ENCODE results near the gene TUBA8.
"Not testable (repeated sequence)": the region's sequence is repeated elsewhere in the genome, so short reads cannot be mapped to it uniquely, and the experiment has no call there.

The TUBA8 gene

DNA sequence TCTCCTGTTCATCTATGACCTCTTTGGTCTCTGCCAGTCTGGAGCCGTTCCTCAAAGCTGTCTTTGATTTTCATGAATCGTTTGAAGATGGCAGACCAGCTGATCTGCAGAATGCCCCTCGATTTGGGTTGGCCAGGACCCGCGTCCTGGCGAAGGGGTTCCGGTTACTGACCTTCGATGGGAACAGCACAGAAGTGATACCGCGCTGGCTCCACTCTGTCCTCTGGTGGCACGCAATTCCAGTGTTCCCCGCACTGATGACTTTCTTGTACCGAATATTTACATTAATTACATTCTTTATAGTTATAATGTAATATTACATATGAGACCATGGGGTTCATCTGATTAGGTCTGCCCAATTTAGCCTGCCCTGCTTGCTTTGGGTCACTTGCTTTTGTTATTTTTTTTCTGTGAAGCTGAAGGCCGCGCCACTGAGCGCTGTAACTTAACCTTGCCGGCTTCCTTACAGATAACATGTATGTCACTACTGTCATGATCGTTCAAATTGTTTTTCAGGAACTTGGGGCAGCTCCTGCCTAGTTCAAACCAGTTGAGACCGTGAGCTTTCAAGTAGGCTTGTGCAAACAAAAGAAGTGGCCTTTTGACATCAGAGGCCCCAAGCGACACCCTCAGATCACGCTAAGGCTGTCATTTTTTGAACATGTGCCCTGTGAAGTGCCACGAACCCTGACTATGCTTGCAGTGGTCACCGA, 35.2 kb downstream of the TUBA8 start:
- Histone ChIP-seq H3K27ac (ENCODE audit: low read depth, low read length) (no peak overlapping the region), H3K4me3 (ENCODE audit: low read depth in 1 of 2, low read length in 2 of 2) (no peak overlapping the region)

DNA sequence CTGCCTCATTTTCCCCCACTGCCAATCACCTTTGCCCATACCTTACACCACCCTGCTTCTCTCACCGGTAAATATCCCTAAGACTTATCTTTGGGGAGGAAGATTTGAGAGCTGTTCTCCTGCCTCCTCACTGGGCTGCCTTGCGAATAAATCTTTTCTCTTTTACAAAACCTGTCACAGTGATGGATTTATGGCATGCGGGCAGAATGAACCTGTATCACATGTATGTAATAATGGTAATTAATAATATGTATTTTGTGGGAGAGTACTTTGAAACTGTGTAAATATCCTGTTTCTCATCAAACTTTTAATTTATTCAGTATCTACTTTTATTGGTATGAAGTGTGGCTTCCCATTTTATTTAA, 35.8 kb downstream of the TUBA8 start:
- H3K9me3 ChIP-seq (ENCODE audit: low read length): no peaks in the 10 kb centered on the region
- H3K4me3 ChIP-seq (ENCODE audit: low read depth in 1 of 2, low read length in 2 of 2): no peak overlapping the region
- H3K36me3 ChIP-seq (ENCODE audit: insufficient read depth, low read length): no peaks in the 10 kb centered on the region
- H3K27me3 ChIP-seq (ENCODE audit: control insufficient read depth in 1 of 2, insufficient read depth in 2 of 2, low read length in 2 of 2): no peaks in the 10 kb centered on the region
- no peaks in the 10 kb centered on the region for H3K4me1 ChIP-seq (ENCODE audit: insufficient read depth, low read length)
- no peak overlapping the region for H3K27ac ChIP-seq (ENCODE audit: low read depth, low read length)
- no peak overlapping the region for H3K9ac ChIP-seq (ENCODE audit: low read length)

More for the DNA sequence above, 35.2 kb downstream of the TUBA8 start:
- Histone ChIP-seq H3K9ac (ENCODE audit: low read length) (no peak overlapping the region), H3K27me3 (ENCODE audit: control insufficient read depth in 1 of 2, insufficient read depth in 2 of 2, low read length in 2 of 2) (no peaks in the 10 kb centered on the region), H3K9me3 (ENCODE audit: low read length) (no peaks in the 10 kb centered on the region), H3K36me3 (ENCODE audit: insufficient read depth, low read length) (no peaks in the 10 kb centered on the region), H3K4me1 (ENCODE audit: insufficient read depth, low read length) (no peaks in the 10 kb centered on the region)

DNA sequence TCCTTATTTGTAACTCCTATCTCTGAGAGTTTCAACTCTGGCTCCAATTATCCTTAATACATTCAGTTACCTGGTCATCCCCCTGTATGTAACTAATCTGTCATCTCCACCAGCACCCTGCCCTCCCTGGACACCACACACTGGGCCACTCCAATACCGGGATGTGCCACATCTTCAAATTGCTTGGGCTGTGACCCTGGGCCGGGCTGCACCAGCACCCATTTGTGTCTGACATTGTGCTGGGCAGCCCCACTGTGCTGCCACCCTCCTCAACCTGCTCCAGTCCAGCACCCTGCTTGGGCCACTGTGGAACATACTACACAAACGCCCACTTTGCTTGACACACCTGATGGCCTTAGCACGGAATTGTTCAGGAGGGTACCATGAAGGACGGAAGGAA, 37.2 kb downstream of the TUBA8 start:
- H3K27me3 ChIP-seq (ENCODE audit: control insufficient read depth in 1 of 2, insufficient read depth in 2 of 2, low read length in 2 of 2): no peaks in the 10 kb centered on the region
- no peaks in the 10 kb centered on the region for H3K9me3 ChIP-seq (ENCODE audit: low read length)
- H3K36me3 ChIP-seq (ENCODE audit: insufficient read depth, low read length): no peaks in the 10 kb centered on the region
- H3K9ac ChIP-seq (ENCODE audit: low read length): no peak overlapping the region
- no peak overlapping the region for H3K4me3 ChIP-seq (ENCODE audit: low read depth in 1 of 2, low read length in 2 of 2)
- H3K4me1 ChIP-seq (ENCODE audit: insufficient read depth, low read length): no peaks in the 10 kb centered on the region
- H3K27ac ChIP-seq (ENCODE audit: low read depth, low read length): no peak overlapping the region

DNA sequence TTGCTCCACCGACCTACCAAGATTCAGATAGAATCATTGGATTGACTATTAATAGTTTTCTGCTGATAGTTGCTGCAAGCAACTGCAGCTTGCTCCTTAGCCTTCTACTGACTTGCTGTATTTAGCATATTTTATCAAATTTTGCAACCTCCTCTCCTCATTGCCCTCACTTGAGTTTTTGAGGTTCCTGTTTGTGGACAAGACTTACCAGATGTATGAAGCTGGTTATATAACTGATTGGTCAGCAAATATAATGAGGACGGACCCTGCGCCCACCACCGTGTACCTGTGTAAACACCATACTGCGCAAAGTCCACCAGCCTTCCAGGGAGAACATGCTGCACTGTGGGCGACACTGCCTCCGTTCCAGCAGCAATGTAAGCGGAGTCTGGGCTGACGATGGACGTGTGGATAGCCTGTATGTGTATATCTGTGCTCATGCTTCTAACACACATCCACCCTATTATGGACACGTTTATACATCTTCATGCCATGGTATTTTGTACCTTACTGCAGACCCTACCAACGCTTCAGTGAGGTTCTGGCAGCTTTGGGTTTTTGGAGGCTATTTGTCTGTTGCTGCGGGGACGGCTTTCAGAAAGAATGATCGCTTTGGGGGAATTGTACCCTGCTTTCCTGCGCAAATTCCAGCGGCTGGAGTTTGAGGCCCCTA, 37.8 kb downstream of the TUBA8 start:
- Histone ChIP-seq H3K27ac (ENCODE audit: low read depth, low read length) (no peak overlapping the region), H3K9ac (ENCODE audit: low read length) (no peak overlapping the region), H3K9me3 (ENCODE audit: low read length) (no peaks in the 10 kb centered on the region)

DNA sequence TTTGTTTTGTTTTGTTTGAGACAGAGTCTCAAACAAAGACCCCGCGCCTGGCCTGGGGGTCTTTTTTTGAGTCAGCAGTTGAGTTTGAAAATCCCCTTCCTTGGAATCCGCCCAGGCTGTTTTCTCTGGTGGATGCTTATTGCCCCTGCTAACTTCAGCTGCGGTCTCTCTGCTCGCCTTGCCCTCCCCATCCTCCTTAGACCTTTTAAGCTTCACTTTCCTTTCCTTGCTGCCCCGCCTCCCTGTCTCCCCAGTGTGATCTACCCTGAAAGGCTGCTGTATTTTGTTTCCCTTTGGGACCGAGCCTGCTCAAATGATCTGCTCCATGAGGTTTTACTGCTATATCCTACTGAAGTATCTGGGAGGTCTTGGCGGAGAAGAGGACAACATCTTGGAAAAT, 41.9 kb downstream of the TUBA8 start:
- Histone ChIP-seq H3K4me3 (ENCODE audit: low read depth in 1 of 2, low read length in 2 of 2) (no peak overlapping the region), H3K27me3 (ENCODE audit: control insufficient read depth in 1 of 2, insufficient read depth in 2 of 2, low read length in 2 of 2) (no peaks in the 10 kb centered on the region), H3K27ac (ENCODE audit: low read depth, low read length) (no peak overlapping the region), H3K9me3 (ENCODE audit: low read length) (no peaks in the 10 kb centered on the region), H3K9ac (ENCODE audit: low read length) (no peak overlapping the region), H3K36me3 (ENCODE audit: insufficient read depth, low read length) (no peaks in the 10 kb centered on the region), H3K4me1 (ENCODE audit: insufficient read depth, low read length) (no peaks in the 10 kb centered on the region)

More for the DNA sequence above, 37.8 kb downstream of the TUBA8 start:
- no peaks in the 10 kb centered on the region for H3K27me3 ChIP-seq (ENCODE audit: control insufficient read depth in 1 of 2, insufficient read depth in 2 of 2, low read length in 2 of 2)
- no peaks in the 10 kb centered on the region for H3K4me1 ChIP-seq (ENCODE audit: insufficient read depth, low read length)
- H3K4me3 ChIP-seq (ENCODE audit: low read depth in 1 of 2, low read length in 2 of 2): no peak overlapping the region
- H3K36me3 ChIP-seq (ENCODE audit: insufficient read depth, low read length): no peaks in the 10 kb centered on the region

DNA sequence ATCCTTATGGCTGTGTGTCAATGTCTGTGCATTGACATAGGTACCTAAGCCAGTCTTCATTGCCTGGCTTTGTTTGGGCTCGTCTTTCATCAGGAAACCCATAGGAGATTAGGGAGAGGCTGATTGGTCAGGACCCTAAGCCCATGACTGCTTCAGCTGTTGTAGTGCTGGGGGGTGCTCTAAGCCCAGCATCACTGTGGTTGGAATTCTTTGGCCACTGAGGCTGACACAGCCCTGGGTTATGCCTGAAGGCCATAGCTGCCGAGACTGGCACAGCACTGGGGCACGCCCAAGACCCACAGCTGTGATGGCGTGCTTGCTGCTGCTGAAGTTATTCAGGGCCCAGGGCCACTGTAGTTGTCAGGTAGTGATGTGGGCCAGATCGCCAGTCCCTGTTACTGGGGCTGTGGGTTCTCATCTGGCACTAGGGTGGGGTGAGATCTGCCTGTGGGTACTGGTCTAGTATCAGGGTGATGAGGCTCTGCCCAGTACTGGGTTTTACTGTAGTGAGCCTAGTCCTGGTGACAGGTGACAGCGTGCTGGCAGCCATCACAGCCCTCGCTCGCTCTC, 44.3 kb downstream of the TUBA8 start:
- no peaks in the 10 kb centered on the region for H3K36me3 ChIP-seq (ENCODE audit: insufficient read depth, low read length)
- H3K4me3 ChIP-seq (ENCODE audit: low read depth in 1 of 2, low read length in 2 of 2): no peak overlapping the region
- H3K27ac ChIP-seq (ENCODE audit: low read depth, low read length): no peak overlapping the region
- H3K9me3 ChIP-seq (ENCODE audit: low read length): no peaks in the 10 kb centered on the region
- H3K27me3 ChIP-seq (ENCODE audit: control insufficient read depth in 1 of 2, insufficient read depth in 2 of 2, low read length in 2 of 2): no peaks in the 10 kb centered on the region
- no peak overlapping the region for H3K9ac ChIP-seq (ENCODE audit: low read length)
- H3K4me1 ChIP-seq (ENCODE audit: insufficient read depth, low read length): no peaks in the 10 kb centered on the region

DNA sequence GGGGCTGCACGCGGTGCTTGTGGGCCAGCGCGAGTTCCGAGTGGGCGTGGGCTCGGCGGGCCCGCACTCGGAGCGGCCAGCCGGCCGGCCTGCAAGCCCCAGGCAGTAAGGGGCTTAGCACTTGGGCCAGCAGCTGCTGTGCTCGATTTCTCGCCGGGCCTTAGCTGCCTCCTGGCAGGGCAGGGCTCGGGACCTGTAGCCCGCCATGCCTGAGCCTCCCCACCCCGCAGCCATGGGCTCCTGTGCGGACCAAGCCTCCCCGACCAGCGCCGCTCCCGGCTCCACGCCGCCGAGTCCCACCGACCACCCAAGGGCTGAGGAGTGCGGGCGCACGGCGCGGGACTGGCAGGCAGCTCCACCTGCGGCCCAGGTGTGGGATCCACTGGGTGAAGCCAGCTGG, 44.9 kb downstream of the TUBA8 start:
- H3K4me1 ChIP-seq (ENCODE audit: insufficient read depth, low read length); H3K4me3 ChIP-seq (ENCODE audit: low read depth in 1 of 2, low read length in 2 of 2); H3K9me3 ChIP-seq (ENCODE audit: low read length); H3K9ac ChIP-seq (ENCODE audit: low read length); H3K27ac ChIP-seq (ENCODE audit: low read depth, low read length); H3K36me3 ChIP-seq (ENCODE audit: insufficient read depth, low read length); H3K27me3 ChIP-seq (ENCODE audit: control insufficient read depth in 1 of 2, insufficient read depth in 2 of 2, low read length in 2 of 2): not testable (repeated sequence)

DNA sequence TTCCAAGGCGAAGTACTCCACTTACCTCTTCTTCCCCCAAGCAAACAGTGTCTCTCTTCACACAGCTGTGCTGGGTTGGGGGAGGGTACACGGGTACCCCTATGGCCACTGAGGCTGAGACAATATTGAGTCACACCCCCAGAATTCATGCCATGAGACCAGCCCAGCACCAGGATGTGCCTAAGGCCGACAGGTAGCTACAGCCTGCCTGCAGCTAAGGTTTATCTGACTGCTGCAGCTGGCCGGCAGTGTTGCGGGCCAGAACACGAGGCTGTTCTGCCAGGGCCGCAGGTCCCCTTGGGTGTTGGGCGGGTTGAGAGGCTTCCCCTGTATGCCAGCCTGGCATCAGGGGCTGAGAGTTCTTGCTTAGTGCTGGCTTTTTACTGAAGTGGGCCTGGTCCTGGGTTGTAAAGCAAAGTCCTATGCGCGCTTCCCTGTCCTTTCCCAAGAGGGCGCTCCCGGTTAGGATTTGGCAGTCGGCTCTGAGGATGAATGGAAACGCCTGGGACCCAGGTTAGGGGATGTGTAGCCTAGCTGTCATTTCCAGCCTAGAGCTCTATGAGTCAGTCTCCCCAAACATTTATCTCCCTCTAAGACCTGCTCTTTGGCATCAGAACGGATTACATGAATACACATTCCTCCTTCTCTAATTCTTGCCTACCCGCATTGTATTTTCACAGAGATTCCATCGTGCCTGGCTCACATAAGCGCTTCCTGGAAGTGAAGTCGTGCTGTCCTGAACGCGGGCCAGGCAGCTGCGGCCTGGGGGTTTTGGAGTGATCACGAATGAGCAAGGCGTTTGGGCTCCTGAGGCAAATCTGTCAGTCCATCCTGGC, 46.5 kb downstream of the TUBA8 start:
- no peak overlapping the region for H3K27ac ChIP-seq (ENCODE audit: low read depth, low read length)
- no peaks in the 10 kb centered on the region for H3K4me1 ChIP-seq (ENCODE audit: insufficient read depth, low read length)
- H3K4me3 ChIP-seq (ENCODE audit: low read depth in 1 of 2, low read length in 2 of 2): no peak overlapping the region
- H3K27me3 ChIP-seq (ENCODE audit: control insufficient read depth in 1 of 2, insufficient read depth in 2 of 2, low read length in 2 of 2): no peaks in the 10 kb centered on the region
- H3K36me3 ChIP-seq (ENCODE audit: insufficient read depth, low read length): no peaks in the 10 kb centered on the region
- H3K9me3 ChIP-seq (ENCODE audit: low read length): no peaks in the 10 kb centered on the region
- H3K9ac ChIP-seq (ENCODE audit: low read length): no peak overlapping the region

DNA sequence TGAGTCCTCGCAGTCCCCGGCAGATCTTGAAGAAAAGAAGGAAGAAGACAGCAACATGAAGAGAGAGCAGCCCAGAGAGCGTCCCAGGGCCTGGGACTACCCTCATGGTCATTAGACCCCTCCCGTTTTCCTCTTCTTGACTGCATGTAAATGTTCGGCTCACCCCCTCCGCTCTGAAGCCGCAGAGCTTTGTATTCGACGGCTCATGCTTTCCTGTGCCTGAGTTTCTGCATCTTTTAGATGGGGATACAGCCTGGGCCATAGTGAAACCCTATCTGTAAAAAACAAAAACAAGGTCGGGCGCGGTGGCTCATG, 47.1 kb downstream of the TUBA8 start:
- no peak overlapping the region for H3K27ac ChIP-seq (ENCODE audit: low read depth, low read length)
- H3K36me3 ChIP-seq (ENCODE audit: insufficient read depth, low read length): no peaks in the 10 kb centered on the region
- H3K9ac ChIP-seq (ENCODE audit: low read length): no peak overlapping the region
- no peak overlapping the region for H3K4me3 ChIP-seq (ENCODE audit: low read depth in 1 of 2, low read length in 2 of 2)
- H3K4me1 ChIP-seq (ENCODE audit: insufficient read depth, low read length): no peaks in the 10 kb centered on the region
- H3K9me3 ChIP-seq (ENCODE audit: low read length): no peaks in the 10 kb centered on the region
- no peaks in the 10 kb centered on the region for H3K27me3 ChIP-seq (ENCODE audit: control insufficient read depth in 1 of 2, insufficient read depth in 2 of 2, low read length in 2 of 2)

DNA sequence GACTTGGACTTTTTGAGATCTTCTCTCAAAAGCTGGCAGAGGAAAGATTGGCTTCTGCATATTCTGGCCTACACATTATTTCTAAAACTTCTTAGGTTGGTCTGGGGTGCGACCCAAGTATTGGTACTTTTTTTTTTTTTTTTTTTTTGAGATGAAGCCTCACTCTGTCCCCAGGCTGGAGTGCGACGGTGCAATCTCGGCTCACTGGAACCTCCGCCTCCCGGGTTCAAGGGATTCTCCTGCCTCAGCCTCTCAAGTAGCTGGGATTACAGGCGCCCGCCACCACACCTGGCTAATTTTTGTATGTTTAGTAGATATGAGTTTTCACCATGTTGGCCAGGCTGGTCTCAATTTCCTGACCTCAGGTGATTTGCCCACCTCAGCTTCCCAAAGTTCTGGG, 50.0 kb downstream of the TUBA8 start:
- not testable (repeated sequence) for H3K4me1 ChIP-seq (ENCODE audit: insufficient read depth, low read length); H3K4me3 ChIP-seq (ENCODE audit: low read depth in 1 of 2, low read length in 2 of 2); H3K9me3 ChIP-seq (ENCODE audit: low read length); H3K36me3 ChIP-seq (ENCODE audit: insufficient read depth, low read length); H3K9ac ChIP-seq (ENCODE audit: low read length); H3K27me3 ChIP-seq (ENCODE audit: control insufficient read depth in 1 of 2, insufficient read depth in 2 of 2, low read length in 2 of 2); H3K27ac ChIP-seq (ENCODE audit: low read depth, low read length)

DNA sequence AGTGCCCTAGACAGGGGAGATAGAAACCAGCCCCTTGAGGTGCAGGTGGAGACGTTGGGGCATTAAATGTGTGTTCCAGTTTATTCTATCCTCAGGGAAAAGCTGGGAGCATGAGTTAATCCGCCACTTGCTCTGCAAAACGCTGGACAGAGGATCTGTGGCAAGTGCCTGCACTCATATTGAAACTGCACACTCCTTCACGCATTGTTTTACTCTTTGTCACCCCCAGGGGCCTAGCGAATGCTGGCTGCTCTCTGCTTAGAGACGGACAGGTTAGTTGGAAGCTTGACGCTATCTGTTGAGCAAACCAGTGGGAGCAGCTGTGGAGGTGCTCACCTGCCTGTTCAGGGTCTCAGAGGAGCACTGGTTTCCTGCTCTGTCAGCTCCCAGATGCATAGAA, 53.2 kb downstream of the TUBA8 start:
- H3K9me3 ChIP-seq (ENCODE audit: low read length); H3K36me3 ChIP-seq (ENCODE audit: insufficient read depth, low read length); H3K27me3 ChIP-seq (ENCODE audit: control insufficient read depth in 1 of 2, insufficient read depth in 2 of 2, low read length in 2 of 2); H3K27ac ChIP-seq (ENCODE audit: low read depth, low read length); H3K4me3 ChIP-seq (ENCODE audit: low read depth in 1 of 2, low read length in 2 of 2); H3K9ac ChIP-seq (ENCODE audit: low read length); H3K4me1 ChIP-seq (ENCODE audit: insufficient read depth, low read length): not testable (repeated sequence)

Data from muscle layer of colon (tissue), 2 donors.